Caco-2 (cell line): ENCODE data around the gene TRPM1. TPM values are rescaled to one million over a fixed set of nuclear protein-coding genes. Genes with fewer than 3 reads are reported as not detected.

Experiments
- BruUV-seq: library from RNA; stranded (reverse); fragments of 400-500 nt; replicated peaks from 2 replicates; lab custom pipeline; 2021; lab: Mats Ljungman, UMichigan
- CTCF ChIA-PET: fragments of 300-600 bp; sonication (Branson Sonifier 250); formaldehyde crosslinking; loops from one replicate; lab custom pipeline; 2022; ENCODE audit warnings: antibody characterized with exemption; lab: Charles Lee
- POLR2A ChIA-PET: fragments of 300-600 bp; sonication (Branson Sonifier 250); formaldehyde crosslinking; loops from one replicate; lab custom pipeline; 2022; ENCODE audit warnings: antibody characterized with exemption; lab: Charles Lee
- DNase-seq, 2 experiments: peaks; one replicate each; pipeline versions ENCODE4 v3.0.0 to v3.0.0-alpha.2; 2020 to 2022
- H3K27me3 ChIP-seq: replicated peaks from 2 replicates; pipeline ENCODE4 v1.6.0; 2011; ENCODE audit warnings: low read length; ENCODE audit not compliant: control insufficient read depth, insufficient read depth
- H3K36me3 ChIP-seq: 2 replicates; pipeline ENCODE4 v1.5.1; 2011; ENCODE audit warnings: low read length; ENCODE audit not compliant: control insufficient read depth, insufficient read depth
- H3K4me1 ChIP-seq: fragments of 250-450 bp; sonication (Bioruptor Pico); 2 replicates; pipeline ENCODE4 v1.5.1; 2020; ENCODE audit warnings: mild to moderate bottlenecking
- H3K4me3 ChIP-seq: 2 replicates; pipeline ENCODE4 v1.5.1; 2011; ENCODE audit warnings: low read depth, mild to moderate bottlenecking, control low read depth, low read length
- H3K9me3 ChIP-seq: fragments of 250-450 bp; sonication (Bioruptor Pico); 2 replicates; pipeline ENCODE4 v1.5.1; 2020; ENCODE audit warnings: mild to moderate bottlenecking, moderate library complexity
- H3K27ac Mint-ChIP-seq: one replicate; pipeline ENCODE4 v1.8.0; 2022; ENCODE audit warnings: mixed read lengths; ENCODE audit not compliant: unreplicated experiment
- H3K27me3 Mint-ChIP-seq: one replicate; pipeline ENCODE4 v1.8.0; 2022; ENCODE audit warnings: mixed read lengths; ENCODE audit not compliant: insufficient read depth, unreplicated experiment
- H3K36me3 Mint-ChIP-seq: one replicate; pipeline ENCODE4 v1.8.0; 2022; ENCODE audit warnings: mild to moderate bottlenecking, mixed read lengths; ENCODE audit not compliant: insufficient read depth, unreplicated experiment
- H3K4me1 Mint-ChIP-seq: one replicate; pipeline ENCODE4 v1.8.0; 2022; ENCODE audit warnings: low read depth, mixed read lengths; ENCODE audit not compliant: unreplicated experiment
- H3K4me3 Mint-ChIP-seq: one replicate; pipeline ENCODE4 v1.8.0; 2022; ENCODE audit warnings: mild to moderate bottlenecking, moderate library complexity, mixed read lengths; ENCODE audit not compliant: unreplicated experiment
- H3K9me3 Mint-ChIP-seq: one replicate; pipeline ENCODE4 v1.8.0; 2022; ENCODE audit warnings: mixed read lengths; ENCODE audit not compliant: unreplicated experiment
- CTCF ChIP-seq, 2 experiments: fragments of 200-600 bp in 1 of 2; IDR thresholded peaks; 1 replicate in 1 of 2; 2 replicates in 1 of 2; pipeline versions ENCODE4 v1.5.1 to v1.8.0; 2011 to 2022; ENCODE audit warnings: antibody characterized with exemption in 1 of 2, control low read depth in 1 of 2, inconsistent platforms in 1 of 2, low read depth in 1 of 2, low read length in 1 of 2, mild to moderate bottlenecking in 1 of 2, moderate library complexity in 1 of 2; ENCODE audit not compliant: insufficient read depth in 1 of 2, severe bottlenecking in 1 of 2, unreplicated experiment in 1 of 2
- intact Hi-C: fragments of 100-400 bp; cut with micrococcal nuclease; formaldehyde crosslinking; loops from one replicate; pipeline ENCODE4 v1.10.0; 2022; ENCODE audit not compliant: unreplicated experiment
- total RNA-seq: library from RNA; stranded (reverse); gene quantifications from 2 replicates; pipeline ENCODE4 v1.2.3, GENCODE V29; 2022

Gene TRPM1
- total RNA-seq, 1 experiment from 2014 or later, result not detected

- Mint-ChIP-seq H3K27ac (peak overlapping the region; percentile 81), H3K27me3 (no peaks in the 10 kb centered on the region), H3K9me3 (no peaks in the 10 kb centered on the region), H3K4me3 (no peak overlapping the region), H3K4me1 (peaks cover 38% of the 10 kb centered on the region), H3K36me3 (peaks cover 21% of the 10 kb centered on the region)
- intact Hi-C loops, result loop anchor here (1.0 to 2.0 kb wide), 3 partner anchors 8 to 194 kb away; no protein-coding TSS in a partner anchor
- H3K4me1 ChIP-seq, result peaks cover 37% of the 10 kb centered on the region
- H3K4me3 ChIP-seq, result no peak overlapping the region
- H3K9me3 ChIP-seq, result no peaks in the 10 kb centered on the region
- no peaks in the 10 kb centered on the region for H3K27me3 ChIP-seq
- CTCF ChIA-PET, result interaction anchor here (2.5 kb wide), 1 partner anchor 8 kb away, joined by 19 read pairs; no protein-coding TSS in a partner anchor
- DNase-seq, result no peak
- POLR2A ChIA-PET, result no interaction called here
- no TSS peak for BruUV-seq
- no peak for TF ChIP-seq CTCF (IDR thresholded peaks at IDR 0.05; ENCODE audit: insufficient read depth in 1 of 2, low read depth in 1 of 2, low read length in 1 of 2, severe bottlenecking in 1 of 2, unreplicated experiment in 1 of 2)
- no peaks in the 10 kb centered on the region for H3K36me3 ChIP-seq
Observed at GRCh38 chr15:31025996-31026395, 75.5 kb downstream of the TRPM1 start.

- peaks cover 21% of the 10 kb centered on the region for H3K36me3 Mint-ChIP-seq
- peak; percentile 80 to 81 for DNase-seq
- Histone ChIP-seq H3K4me3 (no peak overlapping the region), H3K9me3 (no peaks in the 10 kb centered on the region), H3K4me1 (peaks cover 37% of the 10 kb centered on the region), H3K27me3 (no peaks in the 10 kb centered on the region), H3K36me3 (no peaks in the 10 kb centered on the region)
- intact Hi-C loops, result loop anchor here (1.0 to 2.0 kb wide), 5 partner anchors 9 to 195 kb away; partner anchors contain the start of gene MTMR10
- no peaks in the 10 kb centered on the region for H3K9me3 Mint-ChIP-seq
- H3K4me3 Mint-ChIP-seq, result peak overlapping the region; percentile 32
- ChIA-PET CTCF (interaction anchor here (1.0 to 2.5 kb wide), 4 partner anchors 9 to 104 kb away, joined by 5 to 19 read pairs (median 6); partner anchors contain the start of gene MTMR10), POLR2A (interaction anchor here (1.1 to 2.9 kb wide), 5 partner anchors 9 to 36 kb away, joined by 3 to 39 read pairs (median 6); partner anchors contain the start of gene MTMR10)
- H3K27me3 Mint-ChIP-seq, result no peaks in the 10 kb centered on the region
- peaks cover 47% of the 10 kb centered on the region for H3K4me1 Mint-ChIP-seq
- BruUV-seq, result no TSS peak
- peak overlapping the region; percentile 81 for H3K27ac Mint-ChIP-seq
- no peak for TF ChIP-seq CTCF (IDR thresholded peaks at IDR 0.05; ENCODE audit: insufficient read depth in 1 of 2, low read depth in 1 of 2, low read length in 1 of 2, severe bottlenecking in 1 of 2, unreplicated experiment in 1 of 2)
Observed at GRCh38 chr15:31024979-31025378, 76.5 kb downstream of the TRPM1 start.

- peak; percentile 86 to 93 for DNase-seq
- no peak for TF ChIP-seq CTCF (IDR thresholded peaks at IDR 0.05; ENCODE audit: insufficient read depth in 1 of 2, low read depth in 1 of 2, low read length in 1 of 2, severe bottlenecking in 1 of 2, unreplicated experiment in 1 of 2)
- Histone ChIP-seq H3K4me3 (0 out of 2 replicates have a peak overlapping the region, but pooled peaks have one; percentile 2), H3K36me3 (no peaks in the 10 kb centered on the region), H3K4me1 (peaks cover 37% of the 10 kb centered on the region), H3K27me3 (no peaks in the 10 kb centered on the region), H3K9me3 (no peaks in the 10 kb centered on the region)
- Mint-ChIP-seq H3K36me3 (peaks cover 21% of the 10 kb centered on the region), H3K4me3 (peak overlapping the region; percentile 32), H3K9me3 (no peaks in the 10 kb centered on the region), H3K27me3 (no peaks in the 10 kb centered on the region), H3K27ac (peak overlapping the region; percentile 81), H3K4me1 (peaks cover 47% of the 10 kb centered on the region)
- ChIA-PET POLR2A (interaction anchor here (1.0 to 2.9 kb wide), 6 partner anchors 10 to 35 kb away, joined by 3 to 39 read pairs (median 5); partner anchors contain the start of gene MTMR10), CTCF (interaction anchor here (1.0 to 2.5 kb wide), 4 partner anchors 10 to 105 kb away, joined by 5 to 19 read pairs (median 6); partner anchors contain the start of gene MTMR10)
- no TSS peak for BruUV-seq
- intact Hi-C loops, result loop anchor here (1.0 to 2.0 kb wide), 3 partner anchors 10 to 68 kb away; partner anchors contain the start of gene MTMR10
Observed at GRCh38 chr15:31024330-31024729, 77.2 kb downstream of the TRPM1 start.
